Adrenal gland (tissue), 5 donors: ENCODE measurements around the gene LYPLAL1.

Source experiments
- CTCF ChIP-seq, 6 experiments: fragments of 450-650 bp in 4 of 6; fragments of 200-600 bp in 2 of 6; sonication (generic) in 1 of 6; IDR thresholded peaks; 1 replicate in 5 of 6; 2 replicates in 1 of 6; pipeline versions ENCODE4 v1.5.1 to v1.8.0; 2016 to 2021; ENCODE audit warnings: antibody characterized with exemption in 6 of 6, mild to moderate bottlenecking in 2 of 6, moderate library complexity in 1 of 6
- POLR2A ChIP-seq, 2 donors: fragments of 450-650 bp; IDR thresholded peaks; one replicate each; pipeline ENCODE4 v1.6.1; 2017; ENCODE audit warnings: antibody characterized with exemption in 2 of 2, mild to moderate bottlenecking in 2 of 2, moderate library complexity in 1 of 2
- donor health status: DM: no; HTN: no; CAD: no.

- TF ChIP-seq CTCF (IDR thresholded peaks at IDR 0.05): no peak
- no peak for TF ChIP-seq POLR2A (IDR thresholded peaks at IDR 0.05)
Measured at GRCh38 chr1:219152751-219153150, 20.9 kb upstream of the LYPLAL1 start.
